NCI-H510A treated with DMSO at 0.1 percent for 48 hours (cell line): ENCODE measurements around the gene CLK1.
"Not testable (repeated sequence)": the region's sequence is repeated elsewhere in the genome, so short reads cannot be mapped to it uniquely, and the experiment has no call there.

Source experiments
- DNase-seq: peaks from one replicate; lab custom pipeline; 2025; lab: John Stamatoyannopoulos, UW

CLK1 gene

DNA sequence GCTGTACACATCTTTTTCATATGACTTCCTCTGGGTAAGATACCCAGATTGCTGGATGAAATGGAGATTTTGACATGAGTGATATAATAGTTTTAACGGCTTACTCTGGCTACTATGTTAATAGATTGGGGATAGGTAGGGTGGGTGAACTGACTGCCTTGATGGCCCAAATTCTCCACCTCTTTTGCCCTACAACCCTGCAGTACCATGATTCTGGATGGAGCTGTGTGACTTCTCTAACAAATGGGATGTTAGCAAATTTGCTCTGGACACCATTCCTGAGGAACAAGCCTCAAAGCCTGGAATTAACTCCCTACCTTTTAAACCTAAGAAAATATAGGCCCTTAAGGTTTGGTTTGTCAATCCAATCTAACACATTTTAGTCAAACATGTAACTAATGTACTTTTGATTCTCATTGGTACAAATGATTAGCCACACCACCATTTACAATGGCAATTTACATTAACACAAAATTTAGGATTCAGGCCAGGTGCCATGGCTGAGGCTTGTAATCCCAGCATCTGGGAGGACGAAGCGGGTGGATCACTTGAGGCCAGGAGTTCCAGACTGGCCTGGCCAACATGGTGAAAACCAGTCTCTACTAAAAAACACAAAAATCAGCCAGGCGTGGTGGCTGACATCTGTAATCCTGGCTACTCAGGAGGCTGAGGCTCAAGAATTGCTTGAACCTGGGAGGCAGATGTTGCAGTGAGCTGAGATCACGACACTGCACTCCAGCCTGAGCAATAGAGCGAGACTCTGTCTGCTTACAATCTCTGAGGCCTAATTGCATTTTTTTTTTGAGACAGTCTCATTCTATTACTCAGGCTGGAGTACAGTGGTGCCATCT is 12.8 kb downstream of the CLK1 start:
- DNase-seq, result no peak

DNA sequence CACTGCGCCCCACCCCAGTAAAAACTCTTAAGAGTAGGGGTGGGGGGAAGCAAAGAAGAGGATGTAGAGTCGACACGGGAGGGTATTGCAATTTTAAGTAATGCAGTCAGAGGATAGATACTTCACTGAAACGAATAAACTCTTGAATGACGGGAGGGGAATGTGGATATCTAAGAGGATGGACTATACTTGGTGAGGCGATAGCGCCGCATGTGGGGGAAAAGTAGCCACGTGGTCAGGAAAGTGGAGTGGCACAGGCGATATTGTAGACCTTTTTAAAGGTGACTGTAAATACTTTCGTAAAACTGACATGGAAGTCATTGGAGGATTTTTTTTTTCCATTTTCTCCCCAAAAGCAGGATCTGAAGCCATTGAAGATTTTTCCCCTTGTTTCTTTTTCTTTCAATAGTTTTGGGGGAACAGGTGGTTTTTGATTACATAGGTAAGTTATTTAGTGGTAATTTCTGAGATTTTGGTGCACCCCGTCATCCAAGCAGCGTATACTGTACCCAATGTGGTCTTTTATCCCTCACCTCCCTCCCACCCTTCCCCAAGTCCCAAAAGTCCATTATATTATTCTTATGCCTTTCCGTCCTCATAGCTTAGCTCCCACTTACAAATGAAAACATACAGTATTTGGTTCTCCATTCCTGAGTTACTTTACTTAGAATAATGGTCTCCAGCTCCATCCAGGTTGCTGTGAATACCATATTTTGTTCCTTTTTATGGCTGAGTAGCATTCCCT is 13.8 kb downstream of the CLK1 start:
- no peak for DNase-seq

DNA sequence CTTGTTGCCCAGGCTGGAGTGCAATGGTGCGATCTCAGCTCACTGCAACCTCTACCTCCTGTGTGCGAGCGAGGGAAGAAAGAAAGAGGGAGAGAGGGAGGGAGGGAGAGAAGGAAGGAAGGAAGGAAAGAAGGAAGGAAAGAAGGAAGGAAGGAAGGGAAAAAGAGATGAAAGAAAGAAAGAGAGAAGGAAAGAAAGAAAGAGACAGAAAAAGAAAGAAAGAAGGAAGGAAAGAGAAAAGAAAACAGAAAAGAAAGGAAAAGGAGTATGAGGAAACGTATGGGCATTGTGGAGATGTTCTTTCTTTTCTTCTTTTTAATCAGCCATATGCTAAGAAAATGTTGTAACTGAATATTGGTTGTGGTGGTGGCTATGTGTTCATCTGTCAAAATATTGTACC is 16.5 kb downstream of the CLK1 start:
- DNase-seq, result no peak

DNA sequence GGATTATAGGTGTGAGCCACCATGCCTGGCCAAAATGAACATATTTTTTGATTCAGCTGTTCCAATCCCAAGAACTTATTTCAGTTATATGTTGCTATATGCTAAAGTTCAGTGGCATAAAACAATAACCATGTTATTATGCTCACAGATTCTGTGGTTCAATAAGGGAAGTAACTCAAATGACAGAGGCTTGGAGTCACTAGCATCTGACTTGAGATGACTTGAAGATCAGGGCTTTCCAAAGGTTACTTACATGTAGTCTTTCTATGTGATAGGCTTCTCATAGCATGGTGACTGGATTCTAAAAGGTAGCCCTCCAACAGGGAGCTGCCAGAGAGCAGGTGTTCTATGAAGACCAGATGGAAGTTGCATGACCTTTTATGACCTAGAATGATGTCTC is 17.2 kb downstream of the CLK1 start:
- no peak for DNase-seq

DNA sequence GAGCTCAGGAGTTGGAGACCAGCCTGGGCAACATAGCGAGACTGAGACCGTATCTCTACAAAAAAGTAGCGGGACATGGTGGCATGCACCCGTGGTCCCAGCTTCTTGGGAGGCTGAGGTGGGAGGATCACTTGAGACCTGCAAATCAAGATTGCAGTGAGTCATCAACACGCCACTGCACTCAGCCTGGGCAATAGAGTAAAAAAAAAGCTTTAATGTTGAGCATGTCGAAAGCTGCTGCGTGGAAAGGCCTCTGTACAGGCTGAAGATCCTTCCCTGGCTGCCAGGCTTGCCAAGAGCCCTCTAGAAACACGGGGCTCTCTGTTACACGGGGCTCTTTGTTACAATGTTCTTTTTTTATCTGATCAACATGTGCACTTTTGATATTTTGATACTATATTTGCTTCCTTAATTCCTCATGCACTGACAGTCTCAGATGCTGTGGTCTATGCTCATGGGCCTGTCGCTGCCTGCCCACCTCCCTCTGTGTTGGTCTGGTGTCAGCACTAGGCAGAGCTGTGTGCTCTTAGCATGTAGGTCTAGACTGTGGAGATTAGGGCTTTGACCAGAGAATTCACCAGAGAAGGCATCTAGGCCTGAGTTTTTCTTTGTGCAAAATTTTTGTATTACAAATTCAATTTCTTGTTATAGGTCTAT is 18.7 kb downstream of the CLK1 start:
- DNase-seq, result no peak

DNA sequence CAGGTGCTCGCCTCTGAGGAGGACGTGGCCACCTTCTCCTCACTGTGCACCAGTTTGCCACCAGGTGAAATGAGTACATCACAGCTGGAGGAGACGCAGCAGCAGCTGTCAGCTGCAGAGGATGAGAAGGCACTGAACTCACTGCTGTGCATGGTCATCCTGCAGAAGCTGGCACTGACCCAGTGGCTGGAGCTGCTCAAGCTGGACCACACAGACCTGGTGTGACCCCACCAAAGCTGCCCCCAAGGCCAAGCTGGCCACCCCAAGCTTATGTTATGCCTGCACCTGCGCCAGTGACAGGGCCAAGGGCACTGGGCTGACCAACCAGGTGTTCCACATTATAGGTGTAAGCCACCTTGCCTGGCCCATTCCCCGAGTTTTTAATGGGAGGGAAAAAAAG is 19.3 kb downstream of the CLK1 start:
- DNase-seq, result no peak

DNA sequence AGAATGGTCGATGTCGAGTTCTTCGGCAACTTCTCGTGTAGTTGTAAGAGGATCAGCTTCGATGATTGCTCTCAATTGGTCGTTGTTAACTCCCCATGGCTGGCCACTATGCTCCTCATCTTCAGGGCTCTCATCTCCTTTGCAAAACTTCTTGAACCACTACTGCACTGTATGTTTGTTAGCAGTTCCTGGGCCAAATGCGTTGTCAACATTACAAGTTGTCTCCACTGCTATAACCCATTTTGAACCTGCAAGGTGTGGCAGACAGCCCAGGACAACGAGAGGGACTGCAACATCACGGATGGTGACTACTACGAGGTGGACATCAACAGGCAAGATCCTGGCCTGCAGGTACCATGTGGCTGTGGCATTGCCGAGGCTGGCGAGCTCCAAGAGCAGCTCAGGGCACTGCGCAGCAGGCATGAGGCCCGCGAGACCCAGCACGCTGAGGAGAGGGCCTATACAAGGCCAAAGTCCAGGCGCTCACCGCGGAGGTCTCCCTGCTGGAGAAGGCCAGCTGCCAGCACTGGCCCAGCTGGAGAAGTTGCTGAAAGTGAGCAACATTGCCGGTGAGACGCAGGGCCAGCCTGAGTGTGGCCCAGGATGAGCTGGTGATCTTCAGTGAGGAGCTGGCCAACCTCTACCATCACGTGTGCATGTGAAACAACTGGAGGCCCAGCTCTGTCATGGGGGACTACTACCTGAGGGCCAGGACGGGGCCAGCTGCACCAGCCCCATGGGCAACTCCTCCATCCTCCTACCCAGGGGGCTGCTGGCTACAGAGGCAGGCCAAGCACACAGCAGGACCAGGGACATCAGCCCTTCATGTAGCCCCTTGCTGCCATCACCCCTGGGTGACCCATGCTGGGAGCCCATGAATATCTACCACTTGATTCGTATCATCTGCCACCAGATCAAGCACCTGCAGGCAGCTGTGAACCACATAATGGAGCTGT is 20.2 kb downstream of the CLK1 start:
- no peak for DNase-seq

DNA sequence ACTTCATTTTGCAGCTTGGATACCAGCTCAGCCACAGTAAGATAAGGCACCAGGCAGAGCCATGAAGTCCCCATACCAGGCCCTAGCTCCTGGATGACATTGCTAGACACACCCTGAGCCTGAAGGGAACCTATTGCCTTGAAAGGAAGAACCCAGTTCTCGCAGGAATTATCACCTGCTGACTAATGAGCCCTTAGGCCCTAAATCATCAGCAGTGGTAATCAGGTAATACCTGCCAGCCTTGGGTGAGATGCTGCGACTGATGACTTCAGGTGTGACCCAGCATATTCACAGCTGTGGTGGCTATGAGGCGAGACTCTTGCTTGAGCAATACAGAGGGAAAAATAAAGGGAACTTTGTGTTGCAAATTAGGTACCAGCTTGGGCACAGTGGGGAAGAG is 24.9 kb downstream of the CLK1 start:
- no peak for DNase-seq

DNA sequence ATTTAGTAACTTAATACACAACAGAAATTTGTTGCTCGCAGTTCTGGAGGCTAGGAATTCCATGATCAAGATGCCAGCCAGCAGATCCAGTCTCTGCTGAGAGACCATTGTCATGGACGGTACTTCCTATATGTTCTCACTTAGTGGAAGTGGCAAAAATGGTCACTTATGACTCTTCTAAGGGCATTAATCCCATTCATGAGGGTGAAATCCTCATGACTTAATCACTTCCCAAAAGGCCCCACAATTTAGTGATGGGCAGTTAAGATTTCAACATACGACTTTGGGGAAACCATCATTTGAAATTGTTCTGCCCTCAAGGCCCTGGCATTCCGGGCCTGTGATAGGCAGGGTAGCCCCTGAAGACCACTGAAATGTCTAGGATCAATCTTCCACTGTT is 29.8 kb downstream of the CLK1 start:
- DNase-seq, result no peak

DNA sequence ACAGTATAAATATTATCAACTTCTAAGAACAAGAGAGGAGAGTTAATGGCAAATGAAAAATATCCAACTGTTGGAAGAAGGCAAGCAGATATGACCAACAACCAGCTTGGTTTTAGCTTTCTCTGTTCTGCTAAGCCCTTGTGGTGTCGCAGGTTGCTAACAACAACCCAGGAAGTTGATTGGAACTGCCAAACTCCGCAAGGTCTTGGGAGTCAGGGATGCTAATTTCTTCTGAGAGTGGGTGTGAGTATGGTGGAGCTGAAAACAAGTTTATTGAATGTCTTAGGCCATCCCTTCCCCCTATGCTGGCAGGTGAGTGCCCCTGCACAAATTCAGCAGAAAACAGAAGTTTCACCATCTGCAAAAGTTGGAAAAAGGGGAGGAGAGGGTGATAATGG is 35.2 kb downstream of the CLK1 start:
- DNase-seq, result no peak

DNA sequence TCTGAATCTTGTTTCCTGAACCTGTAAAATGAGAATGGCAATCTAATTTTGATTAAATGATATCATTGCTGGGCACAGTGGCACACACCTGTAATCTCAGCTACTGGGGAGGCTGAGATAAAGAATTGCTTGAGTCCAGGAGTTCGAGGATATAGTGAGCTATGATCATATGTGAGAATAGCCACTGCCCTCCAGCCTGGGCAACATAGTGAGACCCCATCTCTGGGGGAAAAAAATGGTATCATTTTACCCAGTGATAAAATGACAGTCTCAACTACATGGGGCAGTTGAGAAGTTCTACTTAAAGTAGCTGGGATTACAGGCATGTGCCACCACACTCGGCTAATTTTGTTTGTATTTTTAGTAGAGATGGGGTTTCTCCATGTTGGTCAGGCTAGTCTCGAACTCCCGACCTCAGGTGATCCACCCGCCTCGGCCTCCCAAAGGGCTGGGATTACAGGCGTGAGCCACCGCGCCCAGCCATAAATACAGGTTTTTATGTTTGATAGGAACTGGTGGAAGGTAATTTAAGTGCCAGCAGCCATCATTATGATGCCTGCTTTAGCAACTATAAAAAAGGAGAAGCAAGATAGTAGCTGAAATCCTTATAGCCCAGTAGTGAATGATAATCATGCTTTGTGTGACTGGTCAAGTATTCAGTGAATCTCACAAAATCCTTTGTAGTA is 35.7 kb downstream of the CLK1 start:
- DNase-seq, result no peak

DNA sequence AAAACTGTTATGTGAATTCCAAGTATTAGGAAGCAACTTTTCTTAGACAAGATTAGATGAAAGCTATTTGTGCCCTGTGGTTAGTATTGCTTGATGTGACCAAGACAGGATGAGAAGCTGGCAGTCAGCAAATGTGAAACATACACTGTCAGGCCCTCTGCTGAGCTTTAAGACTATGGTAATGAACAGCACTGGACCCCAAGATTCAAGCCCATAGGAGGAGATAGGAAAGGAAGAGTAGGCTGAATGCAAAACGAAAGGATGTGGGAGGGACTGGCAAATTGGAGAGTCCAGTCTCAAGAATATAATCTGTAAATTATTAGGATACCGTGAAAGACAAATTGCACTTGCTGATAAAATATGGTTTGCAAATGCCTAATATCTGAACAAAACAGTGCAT is 36.4 kb downstream of the CLK1 start:
- no peak for DNase-seq

DNA sequence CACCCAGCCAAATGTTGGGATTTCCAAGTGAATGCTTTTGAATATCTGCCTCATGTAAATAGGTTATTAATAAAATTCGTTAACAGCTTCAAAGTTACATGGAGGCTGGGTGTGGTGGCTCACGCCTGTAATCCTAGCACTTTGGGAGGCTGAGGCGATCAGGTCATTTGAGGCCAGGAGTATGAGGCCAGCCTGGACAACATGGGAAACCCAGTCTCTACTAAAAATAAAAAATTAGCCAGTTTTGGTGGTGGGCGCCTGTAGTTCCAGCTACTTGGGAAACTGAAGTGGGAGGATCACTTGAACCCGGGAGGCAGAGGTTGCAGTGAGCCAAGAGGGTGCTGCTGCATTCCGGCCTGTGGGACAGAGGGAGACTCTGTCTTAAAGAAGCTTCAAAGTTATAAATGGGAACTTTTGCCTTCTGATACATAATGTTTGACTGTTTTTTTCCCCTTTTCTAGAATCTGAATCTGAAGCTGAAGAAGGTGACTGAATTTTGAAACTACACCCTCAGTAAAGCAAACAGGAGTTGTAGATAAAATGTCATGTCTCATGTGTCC is 42.7 kb downstream of the CLK1 start:
- no peak for DNase-seq

DNA sequence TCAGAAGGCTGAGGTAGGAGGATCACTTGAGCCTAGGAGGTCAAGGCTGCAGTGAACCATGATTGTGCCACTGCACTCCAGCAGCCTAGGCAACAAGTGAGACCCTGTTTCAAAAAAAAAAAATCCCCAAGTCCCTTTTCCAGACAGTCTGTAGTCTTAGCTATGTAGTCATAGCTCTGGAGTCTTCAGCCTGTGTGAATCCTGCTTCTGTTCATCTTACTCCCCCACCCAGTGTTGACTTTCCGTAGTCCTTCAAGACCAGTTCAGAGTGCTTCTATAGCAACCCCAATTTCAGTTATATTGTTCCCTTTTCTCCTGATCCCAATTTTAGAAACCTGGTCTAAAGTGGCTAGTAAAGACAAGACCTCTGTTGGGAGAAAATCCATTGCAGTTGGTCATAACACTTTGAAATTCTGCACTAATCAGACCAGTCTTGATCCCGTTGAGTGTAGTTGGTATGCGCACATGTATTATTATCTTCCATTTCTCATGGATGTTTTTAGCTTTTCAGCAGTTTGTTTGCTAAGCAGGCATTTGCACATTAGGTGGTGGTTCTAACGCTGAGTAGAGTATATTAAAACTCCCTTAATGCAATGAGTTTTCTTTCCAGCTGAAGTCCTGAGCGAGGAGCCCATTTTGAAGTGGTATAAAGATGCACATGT is 43.8 kb downstream of the CLK1 start:
- DNase-seq, result no peak

DNA sequence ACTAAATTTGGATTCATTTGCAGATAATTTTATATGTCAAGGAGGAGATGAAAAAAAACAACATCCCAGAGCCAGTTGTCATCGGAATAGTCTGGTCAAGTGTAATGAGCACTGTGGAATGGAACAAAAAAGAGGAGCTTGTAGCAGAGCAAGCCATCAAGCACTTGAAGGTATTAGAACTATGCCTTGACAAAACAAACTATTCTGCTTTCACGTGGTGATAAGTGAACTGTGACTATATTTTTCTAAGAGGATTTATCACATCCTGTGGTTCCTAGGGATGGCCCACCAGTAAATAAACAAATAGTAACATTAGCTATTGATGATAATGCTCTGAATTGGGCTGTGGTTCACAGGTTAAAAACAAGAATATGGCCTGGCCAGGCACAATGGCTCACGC is 45.7 kb downstream of the CLK1 start:
- not testable (repeated sequence) for DNase-seq

DNA sequence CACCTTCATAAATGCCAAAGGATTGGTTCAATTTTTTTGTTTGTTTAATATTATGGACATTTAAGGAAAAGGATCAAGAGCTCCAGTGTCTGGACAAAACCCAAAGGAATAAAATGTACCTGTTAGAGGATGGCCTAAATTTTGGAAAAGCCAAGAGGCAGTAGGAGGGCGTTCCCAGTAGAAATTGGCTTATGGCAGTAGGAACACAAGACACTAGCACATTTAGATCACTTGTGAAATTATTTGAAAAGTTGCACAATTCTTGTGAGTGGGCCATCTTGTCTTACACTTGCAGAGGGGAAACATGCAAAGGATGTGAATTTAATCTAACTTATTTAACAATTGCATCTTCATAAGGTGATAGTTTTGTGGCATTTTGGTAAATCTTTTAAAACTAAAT is 49.5 kb downstream of the CLK1 start:
- no peak for DNase-seq

DNA sequence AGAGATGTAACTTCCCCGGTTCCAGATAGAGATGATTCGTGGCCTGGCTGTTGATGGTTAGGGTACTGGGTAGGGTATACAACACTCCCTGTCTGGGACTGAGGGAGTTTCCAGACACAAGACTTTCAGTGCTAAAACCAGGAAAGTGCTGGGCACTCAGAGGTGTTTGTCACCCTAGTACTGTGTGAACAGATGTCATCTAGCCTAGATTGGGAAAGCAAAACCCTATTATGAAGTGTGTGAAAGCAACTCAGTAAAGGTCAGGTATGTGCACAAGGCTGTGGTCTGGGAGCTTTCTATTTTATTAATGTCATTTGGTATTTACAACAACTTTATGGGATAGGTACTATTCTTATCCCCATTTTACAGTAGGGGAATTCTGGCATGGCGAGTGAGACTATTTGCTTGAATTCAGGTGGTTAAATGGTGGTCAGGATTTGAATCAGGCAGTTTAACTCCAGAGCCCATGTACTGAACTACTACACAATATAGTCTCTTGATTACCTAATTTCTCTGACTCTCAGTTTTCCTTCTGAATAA is 50.1 kb downstream of the CLK1 start:
- no peak for DNase-seq

DNA sequence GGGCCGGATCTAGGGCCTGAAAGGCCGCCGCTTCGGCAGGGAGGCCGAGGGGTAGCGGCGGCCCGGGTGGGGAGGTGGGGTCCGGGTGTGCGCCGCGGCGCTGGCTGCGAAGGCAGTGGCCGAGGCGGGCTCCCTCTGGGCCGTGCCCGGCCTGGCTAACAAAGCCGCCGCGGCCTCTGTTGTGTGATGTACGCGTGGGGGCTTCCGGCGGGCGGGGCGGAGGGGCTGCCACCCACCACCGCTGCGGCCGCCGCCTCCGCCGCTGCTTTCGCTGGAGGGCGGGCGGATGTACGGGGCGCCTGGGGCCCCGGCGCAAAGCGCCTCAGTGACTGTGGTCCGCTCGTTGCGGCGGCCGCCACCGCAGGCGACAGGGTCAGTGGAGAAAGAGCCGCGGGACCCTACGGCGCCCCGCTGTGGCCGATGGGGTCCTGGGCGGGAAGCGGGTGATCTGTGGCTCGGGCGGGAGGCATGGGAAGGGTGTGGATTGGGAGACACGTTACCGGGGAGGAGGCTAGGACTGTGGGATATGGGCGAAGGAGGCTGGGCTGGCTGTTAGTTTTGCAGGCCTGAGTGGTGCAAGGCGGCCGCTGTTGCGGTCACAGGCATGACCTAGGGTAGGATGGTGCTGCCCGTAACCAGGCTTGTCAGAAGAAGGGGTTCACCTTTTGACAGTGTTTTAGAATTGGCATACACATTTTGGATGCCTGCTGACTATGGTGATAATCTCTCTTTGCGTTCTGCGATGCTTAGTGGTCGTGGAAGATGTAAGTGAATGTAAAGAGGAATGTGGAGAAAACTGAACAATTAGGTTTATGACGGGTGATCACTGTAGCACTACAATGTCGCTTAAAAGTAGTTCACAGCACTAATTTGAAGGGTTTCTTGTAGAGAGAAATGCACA is 52.1 kb downstream of the CLK1 start:
- DNase-seq, result peak; percentile 20
